Fibroblast of lung (primary cell): ENCODE data around the gene IL17REL. TPM values are rescaled to one million over a fixed set of nuclear protein-coding genes. Genes with fewer than 3 reads are reported as not detected.
"Not testable (repeated sequence)": the region's sequence is repeated elsewhere in the genome, so short reads cannot be mapped to it uniquely, and the experiment has no call there.

Experiments used
- DNase-seq, 2 donors: peaks; one replicate each; pipeline versions ENCODE4 v3.0.0 to v3.0.0-alpha.2; 2010; ENCODE audit warnings: low read depth in 2 of 2
- H2AFZ ChIP-seq: 2 replicates; pipeline ENCODE4 v1.5.1; 2012; ENCODE audit warnings: low read length, control low read depth, inconsistent platforms
- H3K27ac ChIP-seq: 2 replicates; pipeline ENCODE4 v1.5.1; 2011; ENCODE audit warnings: low read length, control low read depth; ENCODE audit not compliant: insufficient read depth
- H3K27me3 ChIP-seq: 2 replicates; pipeline ENCODE4 v1.5.1; 2011; ENCODE audit warnings: mild to moderate bottlenecking, low read length; ENCODE audit not compliant: control insufficient read depth, insufficient read depth
- H3K36me3 ChIP-seq: 2 replicates; pipeline ENCODE4 v1.5.1; 2011; ENCODE audit warnings: low read length; ENCODE audit not compliant: control insufficient read depth, insufficient read depth
- H3K4me1 ChIP-seq: 2 replicates; pipeline ENCODE4 v1.5.1; 2011; ENCODE audit warnings: low read length; ENCODE audit not compliant: control insufficient read depth, insufficient read depth; ENCODE audit errors: extremely low read depth
- H3K4me2 ChIP-seq: 2 replicates; pipeline ENCODE4 v1.5.1; 2011; ENCODE audit warnings: low read length, control low read depth; ENCODE audit not compliant: insufficient read depth; ENCODE audit errors: extremely low read depth
- H3K4me3 ChIP-seq, 4 experiments: fragments of 200-600 bp in 1 of 4; sonication (generic) in 1 of 4; replicated peaks in 1 of 4; 2 replicates each; pipeline ENCODE4 v1.5.1; 2011 to 2016; ENCODE audit warnings: low read length in 4 of 4, low read depth in 3 of 4, mild to moderate bottlenecking in 3 of 4, control low read depth in 2 of 4, inconsistent platforms in 1 of 4, mixed read lengths in 1 of 4; ENCODE audit not compliant: insufficient read depth in 1 of 4; ENCODE audit errors: control extremely low read depth in 1 of 4
- H3K79me2 ChIP-seq: 2 replicates; pipeline ENCODE4 v1.5.1; 2012; ENCODE audit warnings: mild to moderate bottlenecking, low read length, inconsistent platforms; ENCODE audit not compliant: control insufficient read depth, insufficient read depth
- H3K9ac ChIP-seq: 2 replicates; pipeline ENCODE4 v1.5.1; 2011; ENCODE audit warnings: mild to moderate bottlenecking, low read length, control low read depth; ENCODE audit not compliant: insufficient read depth
- H3K9me3 ChIP-seq: 2 replicates; pipeline ENCODE4 v1.5.1; 2012; ENCODE audit warnings: low read depth, low read length; ENCODE audit not compliant: control insufficient read depth, insufficient read depth
- H4K20me1 ChIP-seq: 2 replicates; pipeline ENCODE4 v1.5.1; 2011; ENCODE audit warnings: low read length; ENCODE audit not compliant: control insufficient read depth, insufficient read depth; ENCODE audit errors: extremely low read depth
- CTCF ChIP-seq, 2 donors: IDR thresholded peaks in 1 of 2; conservative IDR thresholded peaks in 1 of 2; 1 replicate in 1 of 2; 2 replicates in 1 of 2; pipeline ENCODE4 v1.5.1; 2011 to 2012; ENCODE audit warnings: low read length in 2 of 2, control low read depth in 1 of 2, inconsistent platforms in 1 of 2, low read depth in 1 of 2, mild to moderate bottlenecking in 1 of 2
- EZH2 ChIP-seq: IDR thresholded peaks from 2 replicates; pipeline ENCODE4 v1.5.1; 2012; ENCODE audit warnings: low read length, control low read depth, mild to moderate bottlenecking; ENCODE audit errors: missing control alignments
- polyA plus RNA-seq, 2 donors: library from polyadenylated mRNA; depleted of rRNA in 1 of 2; stranded (reverse) in 1 of 2; unstranded in 1 of 2; fragments of >200 nt; gene quantifications; 2 replicates each; pipeline ENCODE4 v1.2.1, GENCODE V29; 2011 to 2012; ENCODE audit warnings: missing spikeins in 1 of 2
- total RNA-seq: library from RNA; depleted of rRNA; stranded (reverse); fragments of >200 nt; gene quantifications from 2 replicates; pipeline ENCODE4 v1.2.1, GENCODE V29; 2014

IL17REL gene
- total and polyA plus RNA-seq, 2 donors (not counting 1 experiment from before 2014, with no cell fraction given), result under 0.01 TPM; not detected in 1

GRCh38 chr22:49946612-49947295, 65.8 kb downstream of the IL17REL start:
- H3K79me2 ChIP-seq, result no peaks in the 10 kb centered on the region
- no peaks in the 10 kb centered on the region for H3K9me3 ChIP-seq
- H3K4me2 ChIP-seq, result no peak overlapping the region
- H3K9ac ChIP-seq, result no peak overlapping the region
- H3K27ac ChIP-seq, result no peak overlapping the region
- peaks cover 3% of the 10 kb centered on the region for H3K4me1 ChIP-seq
- no peaks in the 10 kb centered on the region for H3K27me3 ChIP-seq
- no peak for DNase-seq
- H2AFZ ChIP-seq, result no peak overlapping the region
- H3K36me3 ChIP-seq, result no peaks in the 10 kb centered on the region
- H4K20me1 ChIP-seq, result no peaks in the 10 kb centered on the region
- TF ChIP-seq CTCF (conservative IDR thresholded peaks at IDR 0.05 in 1 of 2, IDR thresholded peaks at IDR 0.05 in 1 of 2; ENCODE audit: low read depth in 1 of 2, low read length in 2 of 2), result no peak
- no peak for TF ChIP-seq EZH2
- no peak overlapping the region for H3K4me3 ChIP-seq

- not testable (repeated sequence) for H3K36me3 ChIP-seq, H3K9ac ChIP-seq, H3K9me3 ChIP-seq, H3K27me3 ChIP-seq, H2AFZ ChIP-seq, H3K4me3 ChIP-seq, H3K4me1 ChIP-seq, DNase-seq, H3K27ac ChIP-seq, H4K20me1 ChIP-seq, H3K4me2 ChIP-seq, H3K79me2 ChIP-seq
Measured at GRCh38 chr22:49945042-49945794, 67.3 kb downstream of the IL17REL start.

Other genes with a start within 250 kb of the IL17REL start
- 23.9 and 26.6 TPM in 2 replicates for gene BRD1, start 184.9 kb downstream of the IL17REL start, total RNA-seq
- 4.3 and 4.4 TPM in 2 replicates for gene BRD1, start 184.9 kb downstream of the IL17REL start, polyA plus RNA-seq
- gene ZBED4, start 158.9 kb downstream of the IL17REL start, total RNA-seq, result 6.3 and 6.4 TPM in 2 replicates
- 3.5 and 4.8 TPM in 2 replicates for gene ZBED4, start 158.9 kb downstream of the IL17REL start, polyA plus RNA-seq
- gene ALG12, start 94.3 kb downstream of the IL17REL start, total RNA-seq, result 19.0 and 21.3 TPM in 2 replicates
- 9.6 and 10.5 TPM in 2 replicates for gene ALG12, start 94.3 kb downstream of the IL17REL start, polyA plus RNA-seq
- 41.3 and 56.6 TPM in 2 replicates for gene CRELD2, start 94.1 kb downstream of the IL17REL start, total RNA-seq
- 45.3 and 50.9 TPM in 2 replicates for gene CRELD2, start 94.1 kb downstream of the IL17REL start, polyA plus RNA-seq
- gene PIM3, start 52.0 kb downstream of the IL17REL start, total RNA-seq, result 40.1 and 47.7 TPM in 2 replicates
- gene PIM3, start 52.0 kb downstream of the IL17REL start, polyA plus RNA-seq, result 6.8 and 8.0 TPM in 2 replicates
- gene TTLL8, start 45.5 kb upstream of the IL17REL start, total RNA-seq, result not detected in 2 replicates
- gene TTLL8, start 45.5 kb upstream of the IL17REL start, polyA plus RNA-seq, result not detected in 2 replicates
- gene MLC1, start 72.7 kb upstream of the IL17REL start, total RNA-seq, result under 0.01 TPM in 2 replicates
- not detected in 2 replicates for gene MLC1, start 72.7 kb upstream of the IL17REL start, polyA plus RNA-seq
- gene MOV10L1, start 77.2 kb upstream of the IL17REL start, total RNA-seq, result 0.83 and 1.0 TPM in 2 replicates
- gene MOV10L1, start 77.2 kb upstream of the IL17REL start, polyA plus RNA-seq, result 0.03 and 0.40 TPM in 2 replicates
- under 0.01 and 0.17 TPM in 2 replicates for gene PANX2, start 158.0 kb upstream of the IL17REL start, total RNA-seq
- gene PANX2, start 158.0 kb upstream of the IL17REL start, polyA plus RNA-seq, result 0.44 and 0.45 TPM in 2 replicates
- gene TRABD, start 173.1 kb upstream of the IL17REL start, total RNA-seq, result 15.2 and 17.2 TPM in 2 replicates
- gene TRABD, start 173.1 kb upstream of the IL17REL start, polyA plus RNA-seq, result 11.8 and 17.6 TPM in 2 replicates
- 16.9 and 20.1 TPM in 2 replicates for gene SELENOO, start 188.2 kb upstream of the IL17REL start, total RNA-seq
- gene SELENOO, start 188.2 kb upstream of the IL17REL start, polyA plus RNA-seq, result 8.3 and 10.2 TPM in 2 replicates
- gene TUBGCP6, start 232.3 kb upstream of the IL17REL start, total RNA-seq, result 19.0 and 23.8 TPM in 2 replicates
- 6.7 and 7.3 TPM in 2 replicates for gene TUBGCP6, start 232.3 kb upstream of the IL17REL start, polyA plus RNA-seq
- 19.3 and 27.6 TPM in 2 replicates for gene HDAC10, start 238.5 kb upstream of the IL17REL start, total RNA-seq
- gene HDAC10, start 238.5 kb upstream of the IL17REL start, polyA plus RNA-seq, result 5.1 and 6.7 TPM in 2 replicates
- 24.4 and 30.1 TPM in 2 replicates for gene MAPK12, start 248.9 kb upstream of the IL17REL start, total RNA-seq
- 16.4 and 21.5 TPM in 2 replicates for gene MAPK12, start 248.9 kb upstream of the IL17REL start, polyA plus RNA-seq